Activated CD8-positive, alpha-beta memory T cell treated with anti-CD3 and anti-CD28 coated beads, Interleukin-2, amount 50 U/mL, for 24 hours (primary cell): Measurements from ENCODE around the gene CTNNBL1.

Source experiments
- DNase-seq: peaks from one replicate; pipeline ENCODE4 v3.0.0-alpha.2; 2020; ENCODE audit errors: extremely low read depth

CTNNBL1 gene

GRCh38 chr20:37776049-37776448 lies 82.2 kb downstream of the CTNNBL1 start:
- no peak for DNase-seq

- DNase-seq: no peak
Observed at GRCh38 chr20:37776526-37776925, 82.7 kb downstream of the CTNNBL1 start.

GRCh38 chr20:37777012-37777950 lies 83.5 kb downstream of the CTNNBL1 start:
- no peak for DNase-seq

GRCh38 chr20:37777988-37778659 lies 84.3 kb downstream of the CTNNBL1 start:
- DNase-seq: no peak

- no peak for DNase-seq
Observed at GRCh38 chr20:37781626-37782025, 87.8 kb downstream of the CTNNBL1 start.

GRCh38 chr20:37786043-37786442 lies 92.2 kb downstream of the CTNNBL1 start:
- DNase-seq: no peak

GRCh38 chr20:37789408-37789807 lies 95.6 kb downstream of the CTNNBL1 start:
- no peak for DNase-seq

GRCh38 chr20:37790900-37791299 lies 97.1 kb downstream of the CTNNBL1 start:
- DNase-seq: no peak

GRCh38 chr20:37796121-37796520 lies 102.3 kb downstream of the CTNNBL1 start:
- no peak for DNase-seq

GRCh38 chr20:37796733-37797132 lies 102.9 kb downstream of the CTNNBL1 start:
- no peak for DNase-seq

- no peak for DNase-seq
Observed at GRCh38 chr20:37797669-37798175, 103.9 kb downstream of the CTNNBL1 start.

GRCh38 chr20:37798312-37798711 lies 104.5 kb downstream of the CTNNBL1 start:
- DNase-seq: no peak

GRCh38 chr20:37800618-37801017 lies 106.8 kb downstream of the CTNNBL1 start:
- no peak for DNase-seq

- no peak for DNase-seq
Observed at GRCh38 chr20:37801921-37802320, 108.1 kb downstream of the CTNNBL1 start.

GRCh38 chr20:37803438-37804307 lies 109.8 kb downstream of the CTNNBL1 start:
- DNase-seq: no peak

- DNase-seq: no peak
Observed at GRCh38 chr20:37804584-37805566, 111.0 kb downstream of the CTNNBL1 start.

- DNase-seq: no peak
Observed at GRCh38 chr20:37807471-37808232, 113.8 kb downstream of the CTNNBL1 start.

- no peak for DNase-seq
Observed at GRCh38 chr20:37808233-37809070, 114.6 kb downstream of the CTNNBL1 start.

- no peak for DNase-seq
Observed at GRCh38 chr20:37810027-37810426, 116.2 kb downstream of the CTNNBL1 start.
